Activated T-helper 9 cell treated with anti-CD3 and anti-CD28 coated beads, Interleukin-2, amount 50 U/mL, for 16 hours (primary cell): ENCODE results near the gene THEM5.

Experiments
- DNase-seq: peaks from one replicate; pipeline ENCODE4 v3.0.0-alpha.2; 2020; ENCODE audit warnings: low read depth

Gene THEM5

DNA sequence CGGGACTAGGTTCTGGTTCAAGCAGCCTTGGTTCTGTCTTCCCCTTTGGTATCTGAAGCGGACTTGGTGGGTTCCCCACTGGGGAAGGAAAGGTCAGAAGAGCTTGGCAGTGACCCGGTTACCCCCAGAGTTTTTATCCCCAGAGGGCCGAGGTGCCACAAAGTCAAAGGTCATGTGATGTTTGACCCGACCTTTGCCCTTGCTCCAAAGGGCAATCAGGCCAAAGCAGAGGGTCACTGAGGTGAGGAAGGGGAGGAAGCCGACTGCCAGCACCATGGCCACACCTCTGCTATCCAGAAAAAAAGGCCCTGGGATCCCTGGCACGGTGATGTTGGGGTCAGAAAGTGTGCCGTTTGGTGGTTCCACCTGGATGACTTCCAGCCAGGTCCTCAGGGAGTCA, 52.7 kb downstream of the THEM5 start:
- DNase-seq = no peak

DNA sequence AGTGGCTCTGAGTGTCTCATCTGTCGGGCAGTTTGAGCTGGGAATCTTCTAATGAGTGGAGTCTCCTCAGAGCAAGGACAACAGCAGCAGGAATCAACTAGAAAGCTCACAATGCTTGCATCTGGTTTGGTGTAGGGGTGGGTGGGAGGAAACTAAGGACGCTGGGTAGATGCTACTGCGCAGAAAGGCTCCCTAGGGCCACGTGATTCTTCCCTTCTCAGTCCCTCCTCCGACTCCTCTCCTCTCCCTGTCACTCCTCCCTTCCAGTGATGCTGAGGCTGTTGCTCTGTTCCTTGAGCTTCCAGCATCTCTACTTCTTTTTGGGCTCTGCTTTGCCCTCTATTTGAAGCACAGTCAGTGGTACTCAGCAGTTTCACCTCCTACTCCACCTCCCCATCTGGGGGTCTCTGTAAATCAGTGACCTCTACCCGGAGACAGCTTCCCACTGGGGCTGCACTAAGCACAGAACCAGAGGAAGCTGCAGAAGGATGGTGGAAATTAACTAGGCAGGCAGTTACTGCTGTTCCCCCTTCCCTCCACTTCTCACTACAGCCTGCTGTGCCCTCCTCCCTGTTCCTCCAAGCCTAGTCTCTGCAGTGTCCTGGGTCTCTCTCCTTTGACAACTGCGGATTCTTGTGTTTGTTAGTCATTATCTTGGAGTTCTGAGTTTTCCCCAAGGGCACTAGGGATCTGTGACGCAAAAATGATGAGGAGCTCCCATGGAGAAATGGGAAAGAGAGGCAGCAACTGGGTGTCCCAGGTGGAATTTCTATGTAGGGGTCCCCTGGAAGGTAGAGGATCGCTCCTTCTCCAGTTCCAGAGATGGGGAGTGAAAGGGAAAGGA, 54.1 kb downstream of the THEM5 start:
- DNase-seq = no peak

DNA sequence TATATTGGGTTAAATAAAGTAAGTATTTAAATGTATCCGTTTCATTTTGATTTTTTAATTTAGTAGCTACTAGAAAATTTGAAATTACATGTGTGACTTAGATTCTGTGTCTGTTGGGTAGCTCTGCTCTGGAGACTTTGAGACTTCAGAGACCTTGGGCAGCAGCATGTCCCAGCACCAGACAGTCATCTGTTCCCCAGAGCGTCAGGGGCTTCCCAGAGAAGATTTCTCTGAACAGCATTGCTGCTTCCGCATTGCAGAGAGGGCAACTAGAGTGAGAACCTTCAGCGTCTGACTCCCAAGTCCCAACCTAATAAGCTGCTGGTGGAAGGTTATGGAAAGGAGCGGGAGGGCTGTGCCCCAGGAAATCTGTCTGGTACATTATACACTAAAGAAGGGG, 54.9 kb downstream of the THEM5 start:
- DNase-seq = no peak
